IMR-90 (cell line): ENCODE data around the gene PTK6. TPM values are rescaled to one million over a fixed set of nuclear protein-coding genes. Genes with fewer than 3 reads are reported as not detected.

Experiments
- ATAC-seq: fragments of 200-7000 bp; cut with Tn5 transposase; 2 replicates; pipeline ENCODE4 v1.9.1; 2020; ENCODE audit warnings: low read depth, mild to moderate bottlenecking, moderate library complexity
- BruUV-seq: library from RNA; stranded (reverse); fragments of 400-500 nt; replicated peaks from 2 replicates; lab custom pipeline; 2021; lab: Mats Ljungman, UMichigan
- CTCF ChIA-PET: fragments of 300-600 bp; formaldehyde crosslinking; extraction: SDS; loops from one replicate; lab custom pipeline; 2021; ENCODE audit warnings: antibody characterized with exemption; lab: Yijun Ruan, JAX
- POLR2A ChIA-PET: fragments of 300-600 bp; sonication (Branson Sonifier 250); formaldehyde crosslinking; loops from one replicate; lab custom pipeline; 2022; ENCODE audit warnings: antibody characterized with exemption; ENCODE audit not compliant: unreplicated experiment; lab: Charles Lee
- DNase-seq: peaks from one replicate; pipeline ENCODE4 v3.0.0; 2013
- H2AFZ ChIP-seq: replicated peaks from 2 replicates; pipeline ENCODE3; 2013; ENCODE audit warnings: low read length, mild to moderate bottlenecking; ENCODE audit not compliant: poor library complexity
- H2AK5ac ChIP-seq: 2 replicates; pipeline ENCODE4 v1.6.1; 2013; ENCODE audit warnings: low read depth, low read length, inconsistent platforms
- H2AK9ac ChIP-seq: replicated peaks from 2 replicates; pipeline ENCODE3; 2013; ENCODE audit warnings: mild to moderate bottlenecking, low read depth, low read length, moderate library complexity; ENCODE audit not compliant: poor library complexity
- H2BK120ac ChIP-seq: 2 replicates; pipeline ENCODE4 v1.6.1; 2013; ENCODE audit warnings: low read depth, low read length, inconsistent platforms
- H2BK15ac ChIP-seq: 3 replicates; pipeline ENCODE4 v1.6.1; 2013; ENCODE audit warnings: low read depth, low read length, inconsistent platforms
- H2BK20ac ChIP-seq: 2 replicates; pipeline ENCODE4 v1.6.1; 2013; ENCODE audit warnings: low read depth, mild to moderate bottlenecking, inconsistent platforms, low read length, moderate library complexity
- H2BK5ac ChIP-seq: 2 replicates; pipeline ENCODE4 v1.6.1; 2013; ENCODE audit warnings: mild to moderate bottlenecking, low read depth, low read length, inconsistent platforms; ENCODE audit not compliant: poor library complexity, severe bottlenecking
- H3K14ac ChIP-seq: replicated peaks from 2 replicates; pipeline ENCODE4 v1.6.1; 2013; ENCODE audit warnings: low read depth, low read length, inconsistent platforms
- H3K18ac ChIP-seq: 2 replicates; pipeline ENCODE4 v1.6.1; 2013; ENCODE audit warnings: low read depth, low read length, control low read depth
- H3K23ac ChIP-seq: 2 replicates; pipeline ENCODE4 v1.6.1; 2013; ENCODE audit warnings: low read depth, low read length, inconsistent platforms
- H3K27ac ChIP-seq: 2 replicates; pipeline ENCODE4 v1.5.1; 2013; ENCODE audit warnings: mild to moderate bottlenecking, control low read depth, low read length; ENCODE audit not compliant: insufficient read depth
- H3K27me3 ChIP-seq: 2 replicates; pipeline ENCODE4 v1.6.1; 2013; ENCODE audit warnings: low read length; ENCODE audit not compliant: control insufficient read depth, insufficient read depth
- H3K36me3 ChIP-seq: 2 replicates; pipeline ENCODE4 v1.6.1; 2013; ENCODE audit warnings: low read length, mixed read lengths; ENCODE audit not compliant: control insufficient read depth, insufficient read depth
- H3K4ac ChIP-seq: 2 replicates; pipeline ENCODE4 v1.6.1; 2013; ENCODE audit warnings: low read depth, low read length, inconsistent platforms
- H3K4me1 ChIP-seq: 2 replicates; pipeline ENCODE4 v1.6.1; 2013; ENCODE audit warnings: low read length, mixed read lengths; ENCODE audit not compliant: control insufficient read depth, insufficient read depth
- H3K4me2 ChIP-seq: 2 replicates; pipeline ENCODE4 v1.6.1; 2013; ENCODE audit warnings: low read depth, mild to moderate bottlenecking, control low read depth, low read length, moderate library complexity
- H3K4me3 ChIP-seq: 2 replicates; pipeline ENCODE4 v1.5.1; 2013; ENCODE audit warnings: low read depth, mild to moderate bottlenecking, control low read depth, low read length, moderate library complexity; ENCODE audit not compliant: insufficient read depth
- H3K56ac ChIP-seq: 2 replicates; pipeline ENCODE4 v1.6.1; 2013; ENCODE audit warnings: low read length, inconsistent platforms; ENCODE audit not compliant: insufficient read depth; ENCODE audit errors: extremely low read depth
- H3K79me1 ChIP-seq, 2 experiments: 2 replicates each; pipeline ENCODE4 v1.6.1; 2013; ENCODE audit warnings: low read length in 2 of 2, inconsistent platforms in 1 of 2, low read depth in 1 of 2
- H3K9ac ChIP-seq: 2 replicates; pipeline ENCODE4 v1.6.1; 2013; ENCODE audit warnings: low read depth, low read length, control low read depth
- H3K9me1 ChIP-seq: 2 replicates; pipeline ENCODE4 v1.6.1; 2013; ENCODE audit warnings: low read length, inconsistent platforms; ENCODE audit not compliant: insufficient read depth
- H3K9me3 ChIP-seq: 2 replicates; pipeline ENCODE4 v1.6.1; 2013; ENCODE audit warnings: low read length; ENCODE audit not compliant: control insufficient read depth, insufficient read depth
- H4K20me1 ChIP-seq: 2 replicates; pipeline ENCODE4 v1.6.1; 2013; ENCODE audit warnings: low read length, inconsistent platforms; ENCODE audit not compliant: insufficient read depth
- H4K5ac ChIP-seq: 2 replicates; pipeline ENCODE4 v1.6.1; 2013; ENCODE audit warnings: mild to moderate bottlenecking, low read depth, low read length, control low read depth
- H4K8ac ChIP-seq, 2 experiments: 2 replicates each; pipeline ENCODE4 v1.6.1; 2013; ENCODE audit warnings: low read depth in 2 of 2, low read length in 2 of 2, control low read depth in 1 of 2, inconsistent platforms in 1 of 2
- H4K91ac ChIP-seq: 2 replicates; pipeline ENCODE4 v1.6.1; 2013; ENCODE audit warnings: low read depth, low read length, inconsistent platforms; ENCODE audit not compliant: insufficient read depth
- CHD1 ChIP-seq: IDR thresholded peaks from 2 replicates; pipeline ENCODE4 v1.6.1; 2012; ENCODE audit warnings: low read depth, low read length, improper control_type of control experiment
- FOS ChIP-seq: fragments of 150-350 bp; IDR thresholded peaks from 2 replicates; pipeline ENCODE4 v1.6.1; 2016; ENCODE audit warnings: low read depth, low read length
- MAFK ChIP-seq: IDR thresholded peaks from 2 replicates; pipeline ENCODE4 v1.6.1; 2012; ENCODE audit warnings: low read depth, low read length, improper control_type of control experiment
- MXI1 ChIP-seq: IDR thresholded peaks from 2 replicates; pipeline ENCODE4 v1.6.1; 2012; ENCODE audit warnings: low read depth, mild to moderate bottlenecking, low read length, moderate library complexity, borderline replicate concordance
- NFE2L2 ChIP-seq: fragments of 150-350 bp; IDR thresholded peaks from 2 replicates; pipeline ENCODE4 v1.6.1; 2016; ENCODE audit warnings: low read depth, mild to moderate bottlenecking, low read length
- RAD21 ChIP-seq: IDR thresholded peaks from 2 replicates; pipeline ENCODE4 v1.6.1; 2012; ENCODE audit warnings: low read length, improper control_type of control experiment
- RFX5 ChIP-seq: IDR thresholded peaks from 2 replicates; pipeline ENCODE4 v1.8.0; 2012; ENCODE audit warnings: low read depth, mild to moderate bottlenecking, low read length, moderate library complexity
- WGBS, 2 experiments: methylation state at CpG; one replicate each; pipeline versions ENCODE4 v1.1.5 to v1.1.7; 2013; ENCODE audit warnings: missing lambda C conversion rate in 2 of 2; ENCODE audit not compliant: insufficient read length in 1 of 2; ENCODE audit errors: extremely low coverage in 2 of 2; 5-methylcytosine and 5-hydroxymethylcytosine counted together
- dilution Hi-C: fragments of 300-500 bp; cut with HindIII; formaldehyde crosslinking; loops from one replicate; pipeline ENCODE4 v1.14.3; 2018; ENCODE audit warnings: low sequenced_read_pairs; ENCODE audit not compliant: unreplicated experiment
- in situ Hi-C: fragments of 300-500 bp; cut with MboI; formaldehyde crosslinking; loops from 3 replicates; pipeline ENCODE4 v1.14.3; 2019; ENCODE audit warnings: low sequenced_read_pairs, inconsistent platforms, mixed read lengths
- intact Hi-C: fragments of 100-400 bp; cut with micrococcal nuclease; formaldehyde crosslinking; loops from 2 replicates; pipeline ENCODE4 v1.10.0; 2022
- polyA plus RNA-seq, 3 experiments: library from polyadenylated mRNA; depleted of rRNA; stranded (reverse); fragments of >200 nt; gene quantifications; 2 replicates each; pipeline ENCODE4 v1.2.3, GENCODE V29; 2012; ENCODE audit warnings: low replicate concordance in 1 of 3
- total RNA-seq: library from RNA; depleted of rRNA; stranded (reverse); fragments of >200 nt; gene quantifications from 2 replicates; pipeline ENCODE4 v1.2.3, GENCODE V29; 2012
- TF ChIP-seq, protein P1 (sequence below): conservative IDR thresholded peaks from 2 replicates; pipeline ENCODE4 v1.5.1; 2012; ENCODE audit warnings: mild to moderate bottlenecking, low read depth, low read length, improper control_type of control experiment
- TF ChIP-seq, protein P2 (sequence below): fragments of 150-350 bp; IDR thresholded peaks from 2 replicates; pipeline ENCODE4 v1.6.1; 2016; ENCODE audit warnings: low read depth, mild to moderate bottlenecking, low read length, moderate library complexity, borderline replicate concordance
- TF ChIP-seq, protein P3 (sequence below): fragments of 150-350 bp; IDR thresholded peaks from 2 replicates; pipeline ENCODE4 v1.6.1; 2017; ENCODE audit warnings: mild to moderate bottlenecking, antibody characterized with exemption, low read length, low read depth

Gene PTK6
- total and polyA plus RNA-seq, 2 of the 4 experiments (the other 2 are of a cell fraction) = not detected

DNA sequence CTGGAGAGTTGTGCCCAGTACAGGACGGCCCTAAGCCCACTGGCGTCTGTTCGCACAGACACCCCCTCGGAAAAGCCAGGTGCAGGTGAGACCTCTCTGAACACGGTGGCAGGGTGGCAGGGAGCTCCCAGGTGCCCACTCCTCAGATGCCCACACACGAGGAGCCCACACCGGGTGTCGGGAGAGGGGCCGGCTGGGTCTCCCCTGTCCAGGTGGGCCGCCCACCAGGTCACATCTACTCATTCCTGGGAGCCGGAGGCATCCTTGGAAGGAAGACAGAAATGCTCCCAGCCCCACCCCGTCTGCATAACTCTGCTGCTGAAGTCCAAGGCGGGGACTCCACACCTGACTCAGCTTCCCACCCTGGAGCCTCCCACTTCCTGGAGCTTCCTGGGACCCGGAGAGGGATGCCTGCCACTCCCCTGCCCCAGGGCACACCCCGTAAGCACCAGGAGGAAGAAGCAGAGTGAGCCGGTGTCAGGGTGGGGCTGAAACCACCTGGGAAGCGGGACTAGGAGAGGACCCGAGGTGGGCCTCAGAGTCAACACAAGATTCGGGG, 7.9 kb upstream of the PTK6 start:
- no peaks in the 10 kb centered on the region for H3K9me1 ChIP-seq
- no peak overlapping the region for H3K14ac ChIP-seq
- no peak overlapping the region for H2BK120ac ChIP-seq
- H3K27me3 ChIP-seq = peaks cover 38% of the 10 kb centered on the region
- no peak overlapping the region for H2AK9ac ChIP-seq
- peaks cover 3% of the 10 kb centered on the region; the same call in 1 of the 2 replicates for H3K4me1 ChIP-seq
- H2BK5ac ChIP-seq = no peak overlapping the region
- H3K56ac ChIP-seq = no peak overlapping the region
- CTCF ChIA-PET = no interaction called here
- H2BK20ac ChIP-seq = no peak overlapping the region
- 60% methylated on average over 2 of the region's 19 CpGs; no CpG with 5 or more reads in 1 of the 2 experiments for WGBS, 2 experiments
- no peaks in the 10 kb centered on the region for H4K20me1 ChIP-seq
- POLR2A ChIA-PET = no interaction called here
- no peak overlapping the region for H3K18ac ChIP-seq
- DNase-seq (no peak), ATAC-seq (no peak)
- TF ChIP-seq RFX5 = no peak
- no peak for TF ChIP-seq RAD21
- no peak for TF ChIP-seq MAFK
- no peak for TF ChIP-seq CHD1
- TF ChIP-seq, protein P1, sequence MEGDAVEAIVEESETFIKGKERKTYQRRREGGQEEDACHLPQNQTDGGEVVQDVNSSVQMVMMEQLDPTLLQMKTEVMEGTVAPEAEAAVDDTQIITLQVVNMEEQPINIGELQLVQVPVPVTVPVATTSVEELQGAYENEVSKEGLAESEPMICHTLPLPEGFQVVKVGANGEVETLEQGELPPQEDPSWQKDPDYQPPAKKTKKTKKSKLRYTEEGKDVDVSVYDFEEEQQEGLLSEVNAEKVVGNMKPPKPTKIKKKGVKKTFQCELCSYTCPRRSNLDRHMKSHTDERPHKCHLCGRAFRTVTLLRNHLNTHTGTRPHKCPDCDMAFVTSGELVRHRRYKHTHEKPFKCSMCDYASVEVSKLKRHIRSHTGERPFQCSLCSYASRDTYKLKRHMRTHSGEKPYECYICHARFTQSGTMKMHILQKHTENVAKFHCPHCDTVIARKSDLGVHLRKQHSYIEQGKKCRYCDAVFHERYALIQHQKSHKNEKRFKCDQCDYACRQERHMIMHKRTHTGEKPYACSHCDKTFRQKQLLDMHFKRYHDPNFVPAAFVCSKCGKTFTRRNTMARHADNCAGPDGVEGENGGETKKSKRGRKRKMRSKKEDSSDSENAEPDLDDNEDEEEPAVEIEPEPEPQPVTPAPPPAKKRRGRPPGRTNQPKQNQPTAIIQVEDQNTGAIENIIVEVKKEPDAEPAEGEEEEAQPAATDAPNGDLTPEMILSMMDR = no peak
- TF ChIP-seq, protein P2, sequence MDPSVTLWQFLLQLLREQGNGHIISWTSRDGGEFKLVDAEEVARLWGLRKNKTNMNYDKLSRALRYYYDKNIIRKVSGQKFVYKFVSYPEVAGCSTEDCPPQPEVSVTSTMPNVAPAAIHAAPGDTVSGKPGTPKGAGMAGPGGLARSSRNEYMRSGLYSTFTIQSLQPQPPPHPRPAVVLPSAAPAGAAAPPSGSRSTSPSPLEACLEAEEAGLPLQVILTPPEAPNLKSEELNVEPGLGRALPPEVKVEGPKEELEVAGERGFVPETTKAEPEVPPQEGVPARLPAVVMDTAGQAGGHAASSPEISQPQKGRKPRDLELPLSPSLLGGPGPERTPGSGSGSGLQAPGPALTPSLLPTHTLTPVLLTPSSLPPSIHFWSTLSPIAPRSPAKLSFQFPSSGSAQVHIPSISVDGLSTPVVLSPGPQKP = no peak
- TF ChIP-seq NFE2L2 = no peak
- TF ChIP-seq FOS = no peak
- TF ChIP-seq MXI1 = no peak
- TF ChIP-seq, protein P3, sequence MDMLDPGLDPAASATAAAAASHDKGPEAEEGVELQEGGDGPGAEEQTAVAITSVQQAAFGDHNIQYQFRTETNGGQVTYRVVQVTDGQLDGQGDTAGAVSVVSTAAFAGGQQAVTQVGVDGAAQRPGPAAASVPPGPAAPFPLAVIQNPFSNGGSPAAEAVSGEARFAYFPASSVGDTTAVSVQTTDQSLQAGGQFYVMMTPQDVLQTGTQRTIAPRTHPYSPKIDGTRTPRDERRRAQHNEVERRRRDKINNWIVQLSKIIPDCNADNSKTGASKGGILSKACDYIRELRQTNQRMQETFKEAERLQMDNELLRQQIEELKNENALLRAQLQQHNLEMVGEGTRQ = no peak
- in situ Hi-C loops = no loop called here
- no peaks in the 10 kb centered on the region for H3K36me3 ChIP-seq
- no peak overlapping the region for H3K4ac ChIP-seq
- intact Hi-C loops = no loop called here
- no peak overlapping the region for H3K23ac ChIP-seq
- H3K9ac ChIP-seq = no peak overlapping the region
- no peak overlapping the region for H2AFZ ChIP-seq
- H3K27ac ChIP-seq = no peak overlapping the region
- no peak overlapping the region for H3K4me2 ChIP-seq
- dilution Hi-C loops = no loop called here
- no peak overlapping the region for H4K91ac ChIP-seq
- no peak overlapping the region for H3K4me3 ChIP-seq
- no TSS peak for BruUV-seq
- no peak overlapping the region for H2AK5ac ChIP-seq
- H4K5ac ChIP-seq = no peak overlapping the region
- no peak overlapping the region for H2BK15ac ChIP-seq
- no peak overlapping the region for H4K8ac ChIP-seq
- H3K79me1 ChIP-seq = no peaks in the 10 kb centered on the region
- no peaks in the 10 kb centered on the region for H3K9me3 ChIP-seq
